ENCODE measurements around the gene NBAS. TPM values are rescaled to one million over a fixed set of nuclear protein-coding genes. Genes with fewer than 3 reads are reported as not detected.

NBAS gene
- polyA plus RNA-seq, 1 donor (not counting 4 experiments of a cell fraction or from before 2014, with no cell fraction given): 27.9 TPM

GRCh38 chr2:15584767-15585469, 23.8 kb upstream of the NBAS start:
- Histone ChIP-seq H3K4me2 (ENCODE audit: control insufficient read depth, extremely low read depth, insufficient read depth, low read depth, low read length) (no peak overlapping the region), H3K36me3 (ENCODE audit: control insufficient read depth in 2 of 2, extremely low read depth in 1 of 2, insufficient read depth in 2 of 2, low read length in 2 of 2) (no peaks in the 10 kb centered on the region), H3K9ac (ENCODE audit: control insufficient read depth, extremely low read depth, insufficient read depth, low read length) (no peak overlapping the region), H4K20me1 (ENCODE audit: control insufficient read depth, extremely low read depth, insufficient read depth, low read length) (no peaks in the 10 kb centered on the region), H2AFZ (ENCODE audit: control insufficient read depth, low read length) (no peak overlapping the region), H3K4me1 (ENCODE audit: control insufficient read depth, extremely low read depth, insufficient read depth, low read length) (no peaks in the 10 kb centered on the region), H3K79me2 (ENCODE audit: control insufficient read depth, insufficient read depth, low read length) (no peaks in the 10 kb centered on the region), H3K4me3 (ENCODE audit: control insufficient read depth in 2 of 3, extremely low read depth in 1 of 3, insufficient read depth in 2 of 3, low read depth in 1 of 3, low read length in 3 of 3) (no peak overlapping the region), H3K9me1 (ENCODE audit: control insufficient read depth, extremely low read depth, insufficient read depth, low read length) (no peaks in the 10 kb centered on the region), H3K9me3 (ENCODE audit: control insufficient read depth, low read depth, low read length) (no peaks in the 10 kb centered on the region), H3K27ac (ENCODE audit: control insufficient read depth, insufficient read depth, low read length) (no peak overlapping the region), H3K27me3 (ENCODE audit: control insufficient read depth, extremely low read depth, insufficient read depth, low read length) (no peaks in the 10 kb centered on the region)
- no peak for DNase-seq (ENCODE audit: low read depth, low spot score)
- dilution Hi-C loops (cut with MboI; ENCODE audit: extremely low pct_ligation_motif_present, low sequenced_read_pairs): no loop called here
- TF ChIP-seq EZH2 (IDR thresholded peaks at IDR 0.05; ENCODE audit: low read length): no peak
- TF ChIP-seq CTCF (optimal IDR thresholded peaks at IDR 0.05 in 1 of 3, IDR thresholded peaks at IDR 0.05 in 1 of 3, conservative IDR thresholded peaks at IDR 0.05 in 1 of 3; ENCODE audit: extremely low read depth in 1 of 3, insufficient read depth in 2 of 3, low read length in 3 of 3): no peak
- no peak for FAIRE-seq

GRCh38 chr2:15584316-15584715, 23.2 kb upstream of the NBAS start:
- Histone ChIP-seq H3K9me3 (ENCODE audit: control insufficient read depth, low read depth, low read length) (no peaks in the 10 kb centered on the region), H3K79me2 (ENCODE audit: control insufficient read depth, insufficient read depth, low read length) (no peaks in the 10 kb centered on the region), H3K36me3 (ENCODE audit: control insufficient read depth in 2 of 2, extremely low read depth in 1 of 2, insufficient read depth in 2 of 2, low read length in 2 of 2) (no peaks in the 10 kb centered on the region), H3K9ac (ENCODE audit: control insufficient read depth, extremely low read depth, insufficient read depth, low read length) (no peak overlapping the region), H3K9me1 (ENCODE audit: control insufficient read depth, extremely low read depth, insufficient read depth, low read length) (no peaks in the 10 kb centered on the region), H3K27ac (ENCODE audit: control insufficient read depth, insufficient read depth, low read length) (no peak overlapping the region), H3K27me3 (ENCODE audit: control insufficient read depth, extremely low read depth, insufficient read depth, low read length) (no peaks in the 10 kb centered on the region), H4K20me1 (ENCODE audit: control insufficient read depth, extremely low read depth, insufficient read depth, low read length) (no peaks in the 10 kb centered on the region), H3K4me3 (ENCODE audit: control insufficient read depth in 2 of 3, extremely low read depth in 1 of 3, insufficient read depth in 2 of 3, low read depth in 1 of 3, low read length in 3 of 3) (no peak overlapping the region), H3K4me1 (ENCODE audit: control insufficient read depth, extremely low read depth, insufficient read depth, low read length) (no peaks in the 10 kb centered on the region), H3K4me2 (ENCODE audit: control insufficient read depth, extremely low read depth, insufficient read depth, low read depth, low read length) (no peak overlapping the region), H2AFZ (ENCODE audit: control insufficient read depth, low read length) (no peak overlapping the region)
- no peak for FAIRE-seq
- TF ChIP-seq CTCF (optimal IDR thresholded peaks at IDR 0.05 in 1 of 3, IDR thresholded peaks at IDR 0.05 in 1 of 3, conservative IDR thresholded peaks at IDR 0.05 in 1 of 3; ENCODE audit: extremely low read depth in 1 of 3, insufficient read depth in 2 of 3, low read length in 3 of 3) (no peak), EZH2 (IDR thresholded peaks at IDR 0.05; ENCODE audit: low read length) (no peak)
- no peak for DNase-seq (ENCODE audit: low read depth, low spot score)
- dilution Hi-C loops (cut with MboI; ENCODE audit: extremely low pct_ligation_motif_present, low sequenced_read_pairs): no loop called here

Measured in keratinocyte (primary cell).